HAP-1 (cell line): Measurements from ENCODE around the gene LMAN2.
A peak's percentile ranks its signal among the peaks of the same experiment; 100 is the strongest.

ENCODE experiments used
- DNase-seq, 2 experiments: peaks; one replicate each; pipeline ENCODE4 v3.0.0-alpha.2; 2016 to 2020; ENCODE audit warnings: low spot score in 2 of 2
- H3K27me3 ChIP-seq: fragments of 250-450 bp; sonication (Bioruptor Pico); 2 replicates; pipeline ENCODE4 v1.5.1; 2020; ENCODE audit warnings: low read depth, mild to moderate bottlenecking, moderate library complexity
- H3K36me3 ChIP-seq: fragments of 250-450 bp; sonication (Bioruptor Pico); replicated peaks from 2 replicates; pipeline ENCODE4 v1.5.1; 2020; ENCODE audit warnings: mild to moderate bottlenecking
- H3K4me1 ChIP-seq: fragments of 250-450 bp; sonication (Bioruptor Pico); 2 replicates; pipeline ENCODE4 v1.5.1; 2020; ENCODE audit warnings: mild to moderate bottlenecking
- H3K4me3 ChIP-seq: fragments of 250-450 bp; sonication (Bioruptor Pico); 2 replicates; pipeline ENCODE4 v1.5.1; 2020; ENCODE audit warnings: mild to moderate bottlenecking, moderate library complexity
- H3K9me3 ChIP-seq: fragments of 250-450 bp; sonication (Bioruptor Pico); 2 replicates; pipeline ENCODE4 v1.5.1; 2020; ENCODE audit warnings: mild to moderate bottlenecking, moderate library complexity
- in situ Hi-C: fragments of 300-500 bp; cut with MboI; formaldehyde crosslinking; loops from 3 replicates; pipeline ENCODE4 v1.14.3; 2020; ENCODE audit warnings: low sequenced_read_pairs, inconsistent platforms, mixed read lengths

LMAN2 gene

GRCh38 chr5:177338251-177339106, 13.0 kb downstream of the LMAN2 start:
- in situ Hi-C loops, result no loop called here
- DNase-seq, result no peak
- Histone ChIP-seq H3K4me1 (no peaks in the 10 kb centered on the region), H3K9me3 (no peaks in the 10 kb centered on the region), H3K4me3 (no peak overlapping the region), H3K36me3 (peaks cover 54% of the 10 kb centered on the region), H3K27me3 (no peaks in the 10 kb centered on the region)

- H3K4me1 ChIP-seq, result no peaks in the 10 kb centered on the region
- H3K27me3 ChIP-seq, result no peaks in the 10 kb centered on the region
- H3K4me3 ChIP-seq, result no peak overlapping the region
- H3K36me3 ChIP-seq, result peaks cover 55% of the 10 kb centered on the region
- H3K9me3 ChIP-seq, result no peaks in the 10 kb centered on the region
- no peak for DNase-seq
- in situ Hi-C loops, result no loop called here
Measured at GRCh38 chr5:177336603-177337494, 14.6 kb downstream of the LMAN2 start.

GRCh38 chr5:177336112-177336511, 15.4 kb downstream of the LMAN2 start:
- Histone ChIP-seq H3K4me1 (no peaks in the 10 kb centered on the region), H3K36me3 (peaks cover 47% of the 10 kb centered on the region), H3K9me3 (no peaks in the 10 kb centered on the region), H3K27me3 (no peaks in the 10 kb centered on the region), H3K4me3 (no peak overlapping the region)
- in situ Hi-C loops, result no loop called here
- peak in 1 of 2 experiments; percentile 41 for DNase-seq

- in situ Hi-C loops, result no loop called here
- Histone ChIP-seq H3K4me1 (no peaks in the 10 kb centered on the region), H3K36me3 (peaks cover 47% of the 10 kb centered on the region), H3K4me3 (no peak overlapping the region), H3K27me3 (no peaks in the 10 kb centered on the region), H3K9me3 (no peaks in the 10 kb centered on the region)
- no peak for DNase-seq
Measured at GRCh38 chr5:177335701-177336065, 15.8 kb downstream of the LMAN2 start.

GRCh38 chr5:177334781-177335700, 16.4 kb downstream of the LMAN2 start:
- in situ Hi-C loops, result no loop called here
- H3K4me1 ChIP-seq, result no peaks in the 10 kb centered on the region
- H3K27me3 ChIP-seq, result no peaks in the 10 kb centered on the region
- peaks cover 50% of the 10 kb centered on the region for H3K36me3 ChIP-seq
- no peaks in the 10 kb centered on the region for H3K9me3 ChIP-seq
- DNase-seq, result no peak
- H3K4me3 ChIP-seq, result no peak overlapping the region

GRCh38 chr5:177334155-177334551, 17.3 kb downstream of the LMAN2 start:
- H3K4me1 ChIP-seq, result no peaks in the 10 kb centered on the region
- H3K4me3 ChIP-seq, result no peak overlapping the region
- H3K9me3 ChIP-seq, result no peaks in the 10 kb centered on the region
- peaks cover 43% of the 10 kb centered on the region for H3K36me3 ChIP-seq
- in situ Hi-C loops, result no loop called here
- DNase-seq, result no peak
- no peaks in the 10 kb centered on the region for H3K27me3 ChIP-seq

GRCh38 chr5:177333420-177334154, 17.9 kb downstream of the LMAN2 start:
- Histone ChIP-seq H3K27me3 (no peaks in the 10 kb centered on the region), H3K4me1 (no peaks in the 10 kb centered on the region), H3K36me3 (peaks cover 43% of the 10 kb centered on the region), H3K4me3 (no peak overlapping the region), H3K9me3 (no peaks in the 10 kb centered on the region)
- in situ Hi-C loops, result no loop called here
- DNase-seq, result no peak

GRCh38 chr5:177332896-177333260, 18.6 kb downstream of the LMAN2 start:
- Histone ChIP-seq H3K4me1 (no peaks in the 10 kb centered on the region; the same call in 1 of the 2 replicates), H3K27me3 (no peaks in the 10 kb centered on the region), H3K4me3 (no peak overlapping the region), H3K36me3 (peaks cover 43% of the 10 kb centered on the region), H3K9me3 (no peaks in the 10 kb centered on the region)
- DNase-seq, result no peak
- in situ Hi-C loops, result no loop called here

GRCh38 chr5:177332031-177332895, 19.2 kb downstream of the LMAN2 start:
- in situ Hi-C loops, result no loop called here
- H3K4me3 ChIP-seq, result no peak overlapping the region
- DNase-seq, result no peak
- H3K36me3 ChIP-seq, result peaks cover 37% of the 10 kb centered on the region
- no peaks in the 10 kb centered on the region for H3K9me3 ChIP-seq
- peaks cover 3% of the 10 kb centered on the region; the same call in 1 of the 2 replicates for H3K4me1 ChIP-seq
- no peaks in the 10 kb centered on the region for H3K27me3 ChIP-seq

- in situ Hi-C loops, result no loop called here
- no peak for DNase-seq
- Histone ChIP-seq H3K4me3 (no peak overlapping the region), H3K4me1 (peaks cover 6% of the 10 kb centered on the region), H3K27me3 (no peaks in the 10 kb centered on the region), H3K9me3 (no peaks in the 10 kb centered on the region), H3K36me3 (peaks cover 33% of the 10 kb centered on the region)
Measured at GRCh38 chr5:177330991-177331842, 20.3 kb downstream of the LMAN2 start.

- Histone ChIP-seq H3K9me3 (no peaks in the 10 kb centered on the region), H3K36me3 (peaks cover 20% of the 10 kb centered on the region), H3K27me3 (no peaks in the 10 kb centered on the region), H3K4me1 (peaks cover 16% of the 10 kb centered on the region), H3K4me3 (no peak overlapping the region)
- in situ Hi-C loops, result no loop called here
- DNase-seq, result no peak
Measured at GRCh38 chr5:177329883-177330282, 21.6 kb downstream of the LMAN2 start.
